ENCODE results near the gene PSAPL1. TPM values are rescaled to one million over a fixed set of nuclear protein-coding genes. Genes with fewer than 3 reads are reported as not detected.

Gene PSAPL1, protein sequence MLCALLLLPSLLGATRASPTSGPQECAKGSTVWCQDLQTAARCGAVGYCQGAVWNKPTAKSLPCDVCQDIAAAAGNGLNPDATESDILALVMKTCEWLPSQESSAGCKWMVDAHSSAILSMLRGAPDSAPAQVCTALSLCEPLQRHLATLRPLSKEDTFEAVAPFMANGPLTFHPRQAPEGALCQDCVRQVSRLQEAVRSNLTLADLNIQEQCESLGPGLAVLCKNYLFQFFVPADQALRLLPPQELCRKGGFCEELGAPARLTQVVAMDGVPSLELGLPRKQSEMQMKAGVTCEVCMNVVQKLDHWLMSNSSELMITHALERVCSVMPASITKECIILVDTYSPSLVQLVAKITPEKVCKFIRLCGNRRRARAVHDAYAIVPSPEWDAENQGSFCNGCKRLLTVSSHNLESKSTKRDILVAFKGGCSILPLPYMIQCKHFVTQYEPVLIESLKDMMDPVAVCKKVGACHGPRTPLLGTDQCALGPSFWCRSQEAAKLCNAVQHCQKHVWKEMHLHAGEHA
- 0.26 to 0.40 TPM (median 0.28 TPM) in 5 replicates for total RNA-seq (2022; extraction: Qiagen RNA extraction)

DNA sequence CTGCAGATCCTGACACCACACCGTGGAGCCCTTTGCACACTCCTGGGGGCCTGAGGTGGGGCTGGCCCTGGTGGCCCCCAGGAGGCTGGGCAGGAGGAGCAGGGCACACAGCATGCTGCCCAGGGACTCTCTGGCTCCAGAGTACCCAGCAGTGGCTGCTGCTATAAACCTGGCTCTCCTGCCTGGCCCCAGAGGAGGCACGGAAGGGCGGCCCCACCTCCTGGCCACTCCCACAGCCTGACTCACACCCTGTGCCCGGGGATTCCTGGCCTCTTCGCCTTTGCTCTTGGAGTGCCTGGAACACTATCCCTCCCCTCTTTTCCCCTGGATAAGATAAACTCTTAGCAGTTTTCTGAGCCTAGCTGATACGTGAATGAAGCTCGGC lies at the start of gene PSAPL1:
TSS of gene PSAPL1 (minus strand) at position 165 of the 385 bp plus-strand sequence. CDS start at position 114, 51 bp downstream.

Other genes starting within 250 kb of the PSAPL1 start
- gene SORCS2, start 242.4 kb downstream of the PSAPL1 start, total RNA-seq (2022; extraction: Qiagen RNA extraction), result 3.0 to 5.8 TPM (median 4.4 TPM) in 5 replicates

All from A549 treated with Hydrocortisone at 1 μM for 4 hours (cell line).